ENCODE measurements around the gene NBEAL1. TPM values are rescaled to one million over a fixed set of nuclear protein-coding genes. Genes with fewer than 3 reads are reported as not detected.
"Not testable (repeated sequence)": the region's sequence is repeated elsewhere in the genome, so short reads cannot be mapped to it uniquely, and the experiment has no call there.

Gene NBEAL1
- total RNA-seq, 4 donors from 2014 or later: 25.6 to 67.5 (median 55.0) TPM

DNA sequence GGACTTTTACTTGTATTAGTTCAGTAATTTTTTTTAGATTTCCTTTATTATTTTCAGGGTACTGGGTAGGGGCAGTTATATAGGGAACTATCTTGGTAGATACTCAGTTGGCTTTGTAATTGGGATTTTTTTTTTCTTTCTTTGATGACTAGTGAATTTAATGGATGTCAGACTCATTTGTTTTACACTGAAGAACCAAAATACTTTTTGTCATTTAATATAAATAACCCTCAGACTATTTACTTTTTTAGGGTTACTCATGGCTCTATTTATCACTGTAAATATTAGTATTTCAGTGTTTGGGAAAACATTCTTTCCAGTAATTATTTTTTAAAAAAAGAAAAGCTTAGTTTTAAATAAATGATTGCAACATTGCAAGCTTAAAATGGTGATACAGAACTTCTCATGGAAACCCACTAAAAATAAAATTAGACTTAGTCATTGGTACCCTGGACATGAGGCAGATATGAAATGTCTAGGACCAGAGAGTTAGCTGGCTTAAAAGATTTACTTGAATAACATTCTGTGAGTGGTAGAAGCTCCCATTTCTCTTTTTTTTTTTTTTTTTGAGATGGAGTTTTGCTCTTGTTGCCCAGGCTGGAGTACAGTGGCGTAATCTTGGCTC is 149.7 kb downstream of the NBEAL1 start:
- TF ChIP-seq, protein P1, sequence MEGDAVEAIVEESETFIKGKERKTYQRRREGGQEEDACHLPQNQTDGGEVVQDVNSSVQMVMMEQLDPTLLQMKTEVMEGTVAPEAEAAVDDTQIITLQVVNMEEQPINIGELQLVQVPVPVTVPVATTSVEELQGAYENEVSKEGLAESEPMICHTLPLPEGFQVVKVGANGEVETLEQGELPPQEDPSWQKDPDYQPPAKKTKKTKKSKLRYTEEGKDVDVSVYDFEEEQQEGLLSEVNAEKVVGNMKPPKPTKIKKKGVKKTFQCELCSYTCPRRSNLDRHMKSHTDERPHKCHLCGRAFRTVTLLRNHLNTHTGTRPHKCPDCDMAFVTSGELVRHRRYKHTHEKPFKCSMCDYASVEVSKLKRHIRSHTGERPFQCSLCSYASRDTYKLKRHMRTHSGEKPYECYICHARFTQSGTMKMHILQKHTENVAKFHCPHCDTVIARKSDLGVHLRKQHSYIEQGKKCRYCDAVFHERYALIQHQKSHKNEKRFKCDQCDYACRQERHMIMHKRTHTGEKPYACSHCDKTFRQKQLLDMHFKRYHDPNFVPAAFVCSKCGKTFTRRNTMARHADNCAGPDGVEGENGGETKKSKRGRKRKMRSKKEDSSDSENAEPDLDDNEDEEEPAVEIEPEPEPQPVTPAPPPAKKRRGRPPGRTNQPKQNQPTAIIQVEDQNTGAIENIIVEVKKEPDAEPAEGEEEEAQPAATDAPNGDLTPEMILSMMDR (IDR thresholded peaks at IDR 0.05): no peak
- ATAC-seq (ENCODE audit: low FRiP score): no peak
- DNase-seq (ENCODE audit: low spot score): no peak

GRCh38 chr2:203167751-203168150 is 153.1 kb downstream of the NBEAL1 start:
- no peak for ATAC-seq (ENCODE audit: low FRiP score)
- DNase-seq (ENCODE audit: low spot score): no peak
- TF ChIP-seq, protein P1 (IDR thresholded peaks at IDR 0.05): no peak

- no peak for ATAC-seq (ENCODE audit: low FRiP score)
- DNase-seq (ENCODE audit: low spot score): no peak
- TF ChIP-seq, protein P1 (IDR thresholded peaks at IDR 0.05): no peak
Measured at GRCh38 chr2:203170502-203170901, 155.8 kb downstream of the NBEAL1 start.

- DNase-seq (ENCODE audit: low spot score) (no peak), ATAC-seq (ENCODE audit: low FRiP score) (no peak)
- TF ChIP-seq, protein P1 (IDR thresholded peaks at IDR 0.05): no peak
Measured at GRCh38 chr2:203175371-203175770, 160.7 kb downstream of the NBEAL1 start.

DNA sequence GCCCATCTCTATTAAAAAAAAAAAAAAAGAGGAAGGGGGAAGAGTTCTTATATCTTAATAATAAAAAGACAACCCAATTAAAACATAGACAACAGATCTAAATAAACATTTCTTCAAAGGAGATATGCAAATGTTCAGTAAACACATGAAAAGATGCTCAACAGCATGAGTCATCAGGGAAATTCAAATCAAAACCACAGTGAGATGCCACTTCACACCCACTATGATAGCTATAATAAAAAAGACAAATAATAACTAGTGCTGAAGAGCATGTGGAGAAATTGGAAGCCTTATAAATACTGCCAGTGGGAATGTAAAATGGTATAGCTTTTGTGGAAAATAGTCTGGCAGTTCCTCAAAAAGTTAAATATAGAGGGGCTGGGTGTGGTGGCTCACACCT is 162.7 kb downstream of the NBEAL1 start:
- TF ChIP-seq, protein P1 (IDR thresholded peaks at IDR 0.05): no peak
- no peak for ATAC-seq (ENCODE audit: low FRiP score)

DNA sequence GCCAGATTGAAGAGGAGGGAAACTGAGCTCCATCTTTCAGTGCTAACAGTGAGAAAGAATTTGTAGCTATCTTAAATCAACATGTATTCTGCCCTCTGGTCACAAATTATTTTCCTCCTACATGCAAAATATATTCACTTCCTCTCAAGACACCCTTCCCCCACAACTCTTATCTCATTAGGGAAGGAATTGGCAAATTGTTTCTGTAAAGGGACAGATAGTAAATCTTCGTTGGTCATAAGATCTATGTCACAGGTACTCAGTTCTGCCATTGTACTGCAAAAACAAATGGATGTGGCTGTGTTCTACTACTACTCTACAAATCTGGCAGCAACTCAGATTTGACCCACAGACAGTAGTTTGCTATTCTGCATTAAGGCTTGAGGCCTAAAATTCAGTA is 171.2 kb downstream of the NBEAL1 start:
- no peak for DNase-seq (ENCODE audit: low spot score)
- TF ChIP-seq, protein P1 (IDR thresholded peaks at IDR 0.05): no peak

More for the DNA sequence above, 162.7 kb downstream of the NBEAL1 start:
- no peak for DNase-seq (ENCODE audit: low spot score)

GRCh38 chr2:203190547-203190946 is 175.9 kb downstream of the NBEAL1 start:
- DNase-seq (ENCODE audit: low spot score); ATAC-seq (ENCODE audit: low FRiP score): not testable (repeated sequence)

More for the DNA sequence above, 171.2 kb downstream of the NBEAL1 start:
- no peak for ATAC-seq (ENCODE audit: low FRiP score)

- not testable (repeated sequence) for ATAC-seq (ENCODE audit: low FRiP score); DNase-seq (ENCODE audit: low spot score)
Measured at GRCh38 chr2:203191026-203191425, 176.4 kb downstream of the NBEAL1 start.

All from omental fat pad (tissue), 4 donors.